Activated T-cell treated with anti-CD3 and anti-CD28 coated beads for 4 hours (primary cell): ENCODE measurements around the gene USP34.

Experiments
- DNase-seq: peaks from one replicate; pipeline ENCODE4 v3.0.0-alpha.2; 2020

USP34 gene

DNA sequence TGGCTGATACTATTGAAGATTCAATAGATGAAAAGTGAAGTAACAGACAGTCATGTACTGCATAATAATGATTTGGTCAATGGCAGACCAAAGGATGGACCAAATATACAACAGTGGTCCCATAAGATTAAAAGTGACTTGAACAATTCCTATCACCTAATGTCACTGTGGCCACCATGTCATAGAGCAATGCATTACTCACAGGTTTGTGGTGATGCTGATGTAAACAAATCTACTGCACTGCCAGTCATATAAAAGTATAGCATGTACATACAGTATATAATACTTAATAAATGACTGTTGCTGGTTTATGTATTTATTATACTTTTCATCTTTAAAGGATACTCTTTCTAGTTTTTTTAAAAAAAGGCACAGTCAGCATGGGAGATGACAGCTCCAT, 99.9 kb downstream of the USP34 start:
- no peak for DNase-seq

DNA sequence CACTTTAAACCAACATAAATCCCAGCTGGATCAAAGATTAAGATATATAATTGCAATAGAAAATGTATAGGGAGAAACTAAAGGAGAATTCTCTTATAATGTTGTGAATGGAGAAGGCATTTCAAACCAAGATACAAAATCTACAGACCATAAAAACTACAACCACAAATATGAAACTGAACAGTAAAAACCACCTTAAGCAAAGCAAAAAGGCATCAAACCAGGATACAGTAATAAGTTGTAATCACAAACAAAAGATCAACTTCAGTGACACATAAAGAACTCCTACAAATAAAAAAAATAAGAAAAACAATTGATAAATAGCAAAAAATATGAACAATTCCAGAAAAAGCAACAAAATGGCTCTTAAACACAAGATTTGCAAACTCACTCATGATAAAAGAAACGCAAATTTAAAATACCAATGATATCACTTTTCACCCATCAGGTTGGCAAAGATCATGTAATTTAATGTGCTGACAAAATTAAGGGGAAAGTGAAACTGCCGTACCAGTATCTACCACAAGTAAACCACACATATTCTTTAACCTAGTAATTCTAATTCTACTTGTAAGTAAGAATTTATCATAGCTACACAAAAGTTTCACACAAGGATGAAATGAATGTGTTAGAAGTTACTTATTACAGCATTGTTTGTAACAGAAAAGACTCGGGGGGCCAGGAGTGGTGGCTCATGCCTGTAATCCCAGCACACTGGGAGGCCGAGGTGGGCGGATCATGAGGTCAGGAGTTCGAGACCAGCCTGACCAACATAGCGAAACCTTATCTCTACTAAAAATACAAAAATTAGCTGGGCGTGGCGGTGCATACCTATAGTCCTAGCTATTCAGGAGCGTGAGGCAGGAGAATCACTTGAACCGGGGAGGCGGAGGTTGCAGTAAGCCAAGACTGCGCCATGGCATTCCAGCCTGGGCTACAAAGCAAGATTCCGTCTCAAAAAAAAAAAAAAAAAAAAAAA, 101.9 kb downstream of the USP34 start:
- no peak for DNase-seq

DNA sequence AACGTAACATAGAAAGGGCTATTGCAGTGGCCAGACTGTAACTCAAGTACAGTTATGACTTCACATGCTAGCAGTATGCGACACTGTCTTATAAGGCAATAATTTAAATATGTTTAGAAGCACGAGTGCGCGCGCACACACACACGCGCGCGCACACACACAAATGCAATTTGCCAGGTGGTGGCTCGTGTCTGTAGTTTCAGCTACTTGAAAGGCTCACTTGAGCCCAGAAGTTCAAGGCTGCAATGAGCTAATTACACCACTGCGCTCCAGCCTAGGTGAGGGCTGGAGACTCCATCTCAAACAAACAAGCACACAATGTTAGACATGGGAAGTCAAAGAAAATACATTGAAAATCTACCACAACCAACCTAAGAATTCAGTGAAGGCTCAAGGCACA, 103.7 kb downstream of the USP34 start:
- no peak for DNase-seq

DNA sequence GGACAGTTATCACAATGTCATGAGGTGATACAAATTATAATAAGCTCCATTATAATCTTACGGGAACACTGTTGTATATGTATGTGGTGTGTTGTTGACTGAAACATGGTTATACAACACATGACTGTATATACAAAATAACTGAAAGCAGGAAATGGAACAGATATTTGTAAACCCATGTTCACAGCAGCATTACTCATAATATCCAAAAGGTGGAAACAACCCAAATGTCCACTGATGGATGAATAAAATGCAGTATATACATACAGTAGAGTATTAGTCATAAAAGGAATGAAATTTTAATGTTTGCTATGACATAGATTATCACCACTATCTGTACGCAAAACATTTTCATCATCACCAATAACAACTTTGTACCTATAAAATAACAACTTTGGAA, 107.3 kb downstream of the USP34 start:
- no peak for DNase-seq

DNA sequence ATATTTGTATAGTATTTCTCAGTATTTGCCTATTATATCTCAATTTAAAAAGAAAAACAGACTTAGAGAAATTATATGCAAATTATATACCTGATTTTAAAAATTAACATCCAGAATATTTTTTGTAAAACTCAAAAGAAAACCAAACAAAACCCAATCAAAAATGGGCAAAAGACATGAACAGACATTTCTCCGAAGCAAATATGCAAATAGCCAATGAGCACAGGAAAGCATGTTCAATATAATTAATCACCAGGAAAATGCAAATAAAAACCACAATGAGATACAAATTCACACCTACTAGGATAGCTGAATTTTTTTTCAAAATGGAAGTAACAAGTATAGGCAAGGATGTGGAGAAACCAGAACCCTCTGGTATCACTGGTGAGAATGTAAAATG, 108.0 kb downstream of the USP34 start:
- no peak for DNase-seq

DNA sequence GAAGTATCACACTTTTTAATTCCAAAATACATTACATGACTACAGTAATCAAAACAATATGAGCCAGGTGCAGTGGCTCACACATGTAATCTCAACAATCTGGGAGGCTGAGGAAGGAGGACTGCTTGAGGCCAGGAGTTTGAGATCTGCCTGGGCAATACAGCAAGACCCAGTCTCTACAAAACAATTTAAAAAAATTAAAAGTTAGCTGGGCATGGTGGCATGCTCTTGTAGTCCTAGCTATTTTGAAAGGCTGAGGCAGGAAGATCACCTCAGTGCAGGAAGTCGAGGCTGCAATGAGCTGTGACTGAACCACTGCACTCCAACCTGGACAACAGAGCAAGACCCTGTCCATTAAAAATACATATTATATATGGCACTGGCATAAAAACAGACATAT, 109.8 kb downstream of the USP34 start:
- no peak for DNase-seq

DNA sequence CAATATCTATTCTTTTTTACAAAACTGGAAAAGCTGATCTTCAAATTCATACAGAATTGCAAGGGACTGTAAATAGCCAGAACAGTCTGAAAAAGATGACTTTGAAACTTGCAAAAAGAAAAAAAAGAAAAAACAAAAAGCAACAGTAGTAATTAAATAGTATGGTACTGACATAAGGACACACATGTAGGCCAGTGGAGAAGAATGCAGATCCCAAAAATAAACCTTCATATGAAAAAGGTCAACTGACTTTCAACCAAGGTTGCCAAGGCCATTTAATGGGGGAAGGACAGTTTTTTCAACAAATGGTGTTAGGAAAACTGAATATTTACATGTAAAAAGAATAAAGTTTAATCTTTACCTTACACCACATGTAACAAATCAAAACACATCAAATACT, 111.8 kb downstream of the USP34 start:
- no peak for DNase-seq

DNA sequence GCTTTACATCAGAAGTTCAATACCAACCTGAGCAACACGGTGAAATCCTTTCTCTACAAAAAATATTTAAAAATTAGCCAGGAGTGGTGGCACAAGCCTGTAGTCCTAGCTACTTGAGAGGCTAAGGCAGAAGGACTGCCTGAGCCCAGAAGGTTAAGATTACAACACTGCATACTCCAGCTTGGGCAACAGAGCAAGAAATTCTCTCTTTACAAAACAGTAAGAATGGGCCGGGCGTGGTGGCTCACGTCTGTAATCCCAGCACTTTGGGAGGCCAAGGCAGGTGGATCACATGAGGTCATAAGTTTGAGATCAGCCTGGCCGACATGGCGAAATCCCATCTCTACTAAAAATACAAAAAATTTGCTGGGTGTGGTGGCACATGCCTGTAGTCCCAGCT, 113.2 kb downstream of the USP34 start:
- DNase-seq, result no peak

DNA sequence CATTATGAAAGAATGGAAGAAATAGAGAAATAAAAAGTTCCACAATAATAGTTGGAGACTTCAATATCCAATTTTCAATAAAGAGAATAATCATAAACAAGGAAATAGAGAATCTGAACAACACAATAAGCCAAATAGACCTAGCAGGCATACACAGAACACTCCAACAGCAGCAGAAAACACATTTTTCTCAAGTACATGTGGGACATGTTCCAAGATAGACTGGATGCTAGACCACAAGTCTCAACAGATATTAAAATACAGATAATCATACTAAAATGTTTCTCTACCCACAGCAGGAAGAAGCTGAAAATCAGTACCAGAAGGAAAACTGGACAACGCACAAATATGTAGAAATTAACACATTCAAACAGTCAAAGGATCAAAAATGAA, 113.9 kb downstream of the USP34 start:
- DNase-seq, result no peak

DNA sequence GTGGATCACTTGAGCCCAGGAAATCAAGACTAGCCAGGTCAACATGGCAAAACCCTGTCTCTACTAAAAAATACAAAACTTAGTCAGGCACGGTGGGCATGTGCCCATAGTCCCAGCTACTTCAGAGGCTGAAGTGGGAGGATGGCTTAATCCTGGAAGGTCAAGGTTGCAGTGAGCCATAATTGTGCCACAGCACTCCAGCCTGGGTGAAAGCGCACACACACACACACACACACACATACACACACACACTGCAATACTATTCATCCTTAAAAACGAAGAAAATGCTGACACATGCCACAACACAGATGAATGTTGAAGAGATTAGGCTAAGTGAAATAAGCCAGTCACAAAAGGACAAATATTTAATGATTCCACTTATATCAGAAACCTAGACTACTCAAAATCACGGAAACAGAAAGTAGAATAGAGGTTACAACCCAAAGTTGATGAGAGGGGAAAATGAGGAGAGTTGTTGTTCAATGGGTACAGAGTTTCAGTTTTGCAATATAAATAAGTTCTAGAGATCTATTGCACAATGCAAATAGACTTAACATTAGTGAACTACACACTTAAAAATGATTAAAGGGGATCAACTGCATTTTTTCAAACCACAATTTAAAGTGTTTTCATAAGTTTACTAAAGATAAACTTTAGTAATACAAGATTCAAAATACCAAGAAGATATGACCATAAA, 114.5 kb downstream of the USP34 start:
- DNase-seq, result no peak

DNA sequence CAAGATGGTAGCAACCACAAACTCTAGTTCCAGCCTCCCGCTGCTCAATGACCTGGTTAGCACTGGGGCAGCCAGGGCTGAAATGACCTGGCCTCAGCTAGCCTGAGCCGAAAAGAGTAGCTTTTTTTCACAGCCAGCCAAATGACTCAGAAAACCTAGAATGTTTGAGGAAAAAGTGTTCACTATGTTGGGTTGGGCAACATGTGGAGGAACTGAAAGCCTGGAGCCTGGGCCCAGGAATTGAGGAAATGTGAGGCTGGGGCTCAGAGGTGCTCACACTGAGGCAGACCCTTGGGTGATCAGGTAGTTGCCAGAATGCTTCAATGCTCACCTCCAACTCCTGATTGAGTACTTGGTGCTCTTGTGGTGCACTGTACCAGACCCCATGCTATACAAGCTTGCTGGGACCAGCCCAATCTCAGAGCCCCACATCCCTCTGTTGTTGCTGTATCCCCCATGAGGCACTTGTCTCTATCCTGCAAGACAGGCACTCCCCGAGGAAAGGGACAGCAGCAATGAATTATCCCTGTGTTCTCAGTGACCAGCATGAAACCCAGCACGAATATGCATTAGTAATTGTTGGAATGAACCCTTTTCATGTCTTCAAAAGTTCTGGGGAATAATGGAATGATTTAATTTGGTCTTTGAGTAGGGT, 116.2 kb downstream of the USP34 start:
- DNase-seq, result no peak

DNA sequence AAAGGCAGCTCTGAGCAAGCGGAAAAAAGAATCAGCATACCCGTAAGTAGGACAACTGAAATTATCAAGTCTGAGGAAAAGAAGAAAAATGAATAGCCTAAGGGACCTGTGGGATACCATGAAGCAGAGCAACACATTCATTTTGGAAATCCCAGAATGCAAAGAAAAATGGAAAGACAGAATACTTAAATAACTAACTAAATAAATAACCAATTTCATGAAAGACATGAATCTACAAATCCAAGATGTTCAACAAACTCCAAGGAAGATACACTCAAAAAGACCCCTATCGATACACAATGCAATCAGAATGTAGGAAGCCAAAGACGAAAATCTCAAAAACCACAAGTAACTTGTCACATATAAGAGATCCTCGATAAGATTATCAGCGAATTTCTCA, 117.0 kb downstream of the USP34 start:
- DNase-seq, result no peak

DNA sequence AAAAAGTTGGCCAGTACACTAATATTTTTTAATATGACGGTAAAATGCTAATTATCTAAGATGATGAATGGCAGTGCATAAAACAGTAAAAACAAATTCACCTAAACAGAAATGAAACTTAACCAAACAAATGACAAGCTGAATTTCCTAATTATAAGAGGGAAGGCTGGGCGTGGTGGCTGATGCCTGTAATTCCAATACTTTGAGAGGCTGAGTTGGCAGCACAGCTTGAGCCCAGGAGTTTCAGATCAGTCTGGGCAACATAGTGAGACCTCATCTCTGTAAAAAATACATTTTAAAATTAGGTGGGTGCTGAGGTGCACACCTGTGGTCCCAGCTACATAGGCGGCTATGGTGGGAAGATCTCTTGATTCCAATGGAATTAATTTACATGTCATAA, 120.1 kb downstream of the USP34 start:
- no peak for DNase-seq

DNA sequence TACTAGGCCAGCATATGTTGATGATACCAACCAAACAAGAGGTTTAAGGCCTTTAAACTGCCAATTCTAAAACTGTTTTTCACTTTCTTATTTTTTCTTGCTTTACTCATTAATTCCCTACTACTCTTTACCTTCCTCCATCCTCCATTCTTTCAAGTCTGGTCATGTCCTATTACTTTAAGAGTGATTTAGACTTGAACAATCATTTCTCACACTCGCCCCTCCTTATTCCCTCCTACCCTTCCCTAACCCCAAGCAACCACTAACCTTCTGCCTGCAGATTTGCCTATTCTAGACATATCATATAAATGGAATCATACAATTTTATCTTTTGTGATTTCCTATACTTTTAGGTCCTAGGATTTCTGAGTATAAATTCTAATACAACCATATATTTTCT, 127.7 kb downstream of the USP34 start:
- no peak for DNase-seq

DNA sequence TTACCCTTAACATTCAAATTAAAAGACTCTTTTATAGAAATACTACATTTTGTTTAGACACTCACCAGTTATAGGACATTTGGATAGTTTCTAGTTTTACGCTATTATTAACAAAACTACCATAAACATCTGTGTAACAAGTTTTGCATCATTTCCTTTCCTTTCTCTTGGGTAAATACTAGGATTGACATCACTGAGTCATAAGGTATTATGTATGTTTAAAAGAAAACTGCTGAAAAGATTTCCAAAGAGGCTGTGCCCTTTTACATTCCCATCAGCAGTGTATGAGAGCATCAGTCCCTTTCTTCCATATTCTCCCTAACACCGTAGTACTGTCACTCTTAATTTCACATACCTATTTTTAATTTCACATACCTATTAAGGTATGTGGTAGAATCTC, 130.6 kb downstream of the USP34 start:
- no peak for DNase-seq

DNA sequence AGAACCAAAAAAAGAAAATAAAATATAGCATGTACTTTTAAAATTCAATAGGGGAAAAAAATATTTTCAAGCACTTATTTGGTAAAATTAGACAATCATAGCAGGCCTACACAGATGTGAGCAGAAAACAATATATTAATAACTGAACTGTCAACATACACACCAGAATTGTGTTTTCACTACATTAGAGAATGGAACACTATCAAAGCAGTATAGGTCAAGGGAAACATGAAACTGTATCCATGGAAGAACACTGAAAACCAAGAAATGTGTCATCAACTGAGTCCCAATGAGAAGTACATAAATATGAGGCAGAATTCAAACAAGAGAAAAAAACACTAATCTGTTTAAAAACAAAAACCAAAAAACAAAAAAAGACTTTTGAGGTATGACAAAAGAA, 132.4 kb downstream of the USP34 start:
- DNase-seq, result no peak

DNA sequence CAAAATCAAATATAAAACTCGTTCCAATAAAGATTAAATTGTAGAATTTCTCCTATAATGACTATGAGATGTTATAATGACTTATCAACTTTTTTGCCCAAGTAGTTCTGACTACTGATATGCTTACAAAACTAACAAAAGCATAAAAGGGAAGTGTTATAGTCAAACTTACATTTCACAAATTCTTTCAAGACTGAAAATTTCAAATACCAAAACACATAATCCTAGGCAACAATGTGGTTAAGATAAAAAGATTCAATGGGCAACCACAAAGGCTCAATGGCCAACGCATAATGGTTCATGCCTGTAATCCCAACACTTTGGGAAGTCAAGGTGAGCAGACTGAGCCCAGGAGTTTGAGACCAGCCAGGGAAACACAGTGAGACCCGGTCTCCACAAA, 135.7 kb downstream of the USP34 start:
- no peak for DNase-seq

DNA sequence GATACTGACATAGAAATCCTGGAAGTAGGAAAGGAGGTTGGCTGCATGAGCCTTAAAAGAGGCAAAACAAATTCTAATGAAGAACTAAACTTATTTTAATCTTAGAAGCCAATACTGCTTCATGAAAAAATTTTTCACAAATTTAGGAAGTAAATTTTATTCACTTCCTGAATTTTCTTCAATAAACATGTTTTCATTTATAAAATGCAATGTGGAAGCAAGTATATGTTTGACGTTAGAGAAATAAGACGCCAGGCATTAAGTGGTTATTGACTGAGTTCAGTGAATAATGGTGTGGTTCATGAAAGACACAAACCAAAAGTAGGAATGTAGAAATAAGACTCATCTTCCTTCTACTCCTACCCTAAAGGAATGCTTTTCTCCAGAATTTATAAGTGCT, 136.4 kb downstream of the USP34 start:
- no peak for DNase-seq

DNA sequence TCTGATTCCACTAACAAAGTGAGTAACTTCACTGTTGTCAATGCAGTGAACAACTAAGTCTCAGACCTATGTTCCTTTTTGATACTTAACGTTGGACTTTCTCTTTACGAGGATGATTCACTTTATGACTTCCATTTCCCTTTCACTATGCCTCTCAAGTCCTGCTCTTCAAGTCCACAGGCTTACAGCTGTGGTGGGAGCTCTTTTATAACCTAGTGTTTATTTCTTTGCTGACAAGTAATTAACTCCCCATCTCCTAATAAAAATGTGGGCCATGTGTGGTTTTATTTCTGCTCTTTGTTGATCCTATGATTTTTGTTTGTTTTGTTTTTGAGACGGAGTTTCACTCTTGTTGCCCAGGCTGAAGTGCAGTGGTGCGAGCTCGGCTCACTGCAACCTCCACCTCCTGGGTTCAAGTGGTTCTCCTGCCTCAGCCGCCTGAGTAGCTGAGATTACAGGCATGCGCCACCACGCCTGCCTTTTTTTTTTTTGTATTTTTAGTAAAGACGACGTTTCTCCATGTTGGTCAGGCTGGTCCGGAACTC, 142.1 kb downstream of the USP34 start:
- DNase-seq, result no peak

DNA sequence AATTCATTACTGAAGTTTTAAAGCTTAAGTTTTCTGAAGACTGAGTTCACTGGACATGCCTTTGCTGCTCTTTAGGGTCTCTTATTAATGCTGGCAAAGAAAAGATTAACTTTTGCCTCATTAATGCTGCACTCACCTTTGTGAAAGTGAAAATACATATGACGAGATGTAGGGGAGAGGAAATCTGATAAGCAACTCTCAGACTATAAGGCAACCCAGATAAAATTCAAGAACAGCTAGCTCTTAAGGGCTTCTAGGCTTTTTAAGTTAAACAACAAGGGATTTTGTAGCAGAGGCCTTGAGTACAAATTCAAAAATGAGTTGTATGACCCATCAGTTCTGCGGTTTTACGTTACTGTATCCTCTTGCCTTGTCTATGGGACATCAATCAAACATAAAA, 143.7 kb downstream of the USP34 start:
- DNase-seq, result no peak

DNA sequence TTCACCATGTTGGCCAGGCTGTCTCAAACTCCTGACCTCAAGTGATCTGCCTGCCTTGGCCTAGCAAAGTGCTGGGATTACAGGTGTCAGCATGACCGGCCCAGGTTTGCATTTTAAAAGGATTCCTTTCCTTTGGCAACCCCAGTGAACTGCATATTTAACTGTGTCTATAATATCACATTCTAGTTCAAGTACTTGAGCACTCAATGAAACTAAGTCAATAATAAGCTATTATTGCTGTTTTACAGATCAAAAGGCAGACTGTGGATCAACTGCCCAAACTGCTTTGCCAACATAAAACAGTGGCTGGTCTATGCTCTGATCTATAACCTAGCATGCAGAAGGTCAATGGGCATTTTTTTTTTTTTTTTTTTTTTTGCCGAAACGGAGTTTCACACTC, 144.5 kb downstream of the USP34 start:
- DNase-seq, result no peak

DNA sequence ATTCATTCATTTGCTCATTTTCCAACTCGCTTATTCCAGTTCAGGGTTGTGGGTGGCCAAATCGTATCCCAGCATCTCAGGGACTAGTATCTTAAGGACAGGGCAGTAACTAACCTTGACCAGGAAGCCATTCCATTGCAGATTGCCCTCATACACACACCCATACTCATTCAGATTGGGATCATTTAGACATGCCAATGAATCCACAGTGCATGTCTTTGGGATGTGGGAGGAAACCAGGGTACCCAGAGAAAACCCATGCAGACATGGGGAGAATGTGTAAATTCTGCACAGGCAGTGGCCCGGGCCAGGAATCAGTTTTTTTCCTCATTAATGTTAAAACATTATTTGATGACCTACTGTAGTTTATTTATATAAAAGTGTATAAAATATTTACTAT, 150.7 kb downstream of the USP34 start:
- no peak for DNase-seq

DNA sequence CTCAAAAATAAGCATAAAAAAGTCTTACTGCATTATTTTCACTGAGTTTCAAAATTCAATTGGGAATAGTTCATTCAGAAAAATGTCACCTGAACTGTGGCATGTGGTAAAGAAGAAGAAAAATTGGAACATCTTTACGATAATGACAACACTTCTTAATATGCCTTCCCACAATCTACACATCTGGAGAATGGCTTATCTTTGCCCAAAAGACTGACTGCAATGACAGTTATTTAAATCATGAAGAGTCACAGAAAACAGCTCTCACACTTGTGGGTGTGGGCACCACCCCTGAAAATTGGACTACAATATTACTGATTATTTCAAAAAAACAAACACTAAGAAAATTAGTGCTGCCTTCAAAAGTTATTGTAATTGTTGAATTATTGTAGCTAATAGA, 152.3 kb downstream of the USP34 start:
- no peak for DNase-seq

DNA sequence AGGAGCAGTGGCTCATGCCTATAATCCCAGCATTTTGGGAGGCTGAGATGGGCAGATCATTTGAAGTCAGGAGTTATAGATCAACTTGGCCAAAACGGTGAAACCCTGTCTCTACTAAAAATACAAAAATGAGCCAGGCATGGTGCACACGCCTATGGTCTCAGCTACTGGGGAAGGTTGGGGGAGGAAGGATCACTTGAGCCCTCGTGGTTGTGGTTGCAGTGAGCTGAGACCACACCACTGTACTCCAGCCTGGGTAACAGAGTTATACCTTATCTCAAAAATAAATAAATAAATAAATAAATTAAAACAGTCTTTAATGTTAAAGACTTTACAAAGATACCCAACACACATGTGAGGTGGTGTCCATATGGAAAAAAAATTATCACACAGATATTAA, 174.9 kb downstream of the USP34 start:
- DNase-seq, result no peak
